HG02623 (cell line): Measurements from ENCODE around the gene INPP5B.
"Not testable (repeated sequence)": the region's sequence is repeated elsewhere in the genome, so short reads cannot be mapped to it uniquely, and the experiment has no call there.

Source experiments
- ATAC-seq: cut with Tn5 transposase; IDR thresholded peaks from one replicate; pipeline ENCODE4 v1.9.1; 2021; ENCODE audit warnings: moderate library complexity; ENCODE audit not compliant: unreplicated experiment

The INPP5B gene

GRCh38 chr1:37946703-37947360 is at the start of gene INPP5B:
TSS of gene INPP5B (minus strand) at chr1:37947053. CDS start at chr1:37946308, 745 bp downstream.
- peak; percentile 78 for ATAC-seq

- ATAC-seq, result no peak
Observed at GRCh38 chr1:37995751-37996345, 49.0 kb upstream of the INPP5B start.

GRCh38 chr1:37994886-37995566 is 48.2 kb upstream of the INPP5B start:
- no peak for ATAC-seq

- peak; percentile 15 for ATAC-seq
Observed at GRCh38 chr1:37989361-37989930, 42.6 kb upstream of the INPP5B start.

GRCh38 chr1:37987679-37988078 is 40.8 kb upstream of the INPP5B start:
- ATAC-seq, result no peak

- ATAC-seq, result no peak
Observed at GRCh38 chr1:37983546-37983945, 36.7 kb upstream of the INPP5B start.

GRCh38 chr1:37978541-37978940 is 31.7 kb upstream of the INPP5B start:
- no peak for ATAC-seq

GRCh38 chr1:37975083-37975482 is 28.2 kb upstream of the INPP5B start:
- ATAC-seq, result not testable (repeated sequence)

- ATAC-seq, result no peak
Observed at GRCh38 chr1:37974567-37974966, 27.7 kb upstream of the INPP5B start.

GRCh38 chr1:37973684-37974083 is 26.8 kb upstream of the INPP5B start:
- ATAC-seq, result not testable (repeated sequence)

GRCh38 chr1:37965301-37965700 is 18.4 kb upstream of the INPP5B start:
- ATAC-seq, result no peak

- not testable (repeated sequence) for ATAC-seq
Observed at GRCh38 chr1:37964106-37964505, 17.3 kb upstream of the INPP5B start.

GRCh38 chr1:37958690-37959089 is 11.8 kb upstream of the INPP5B start:
- ATAC-seq, result no peak

- no peak for ATAC-seq
Observed at GRCh38 chr1:37955685-37956084, 8.8 kb upstream of the INPP5B start.

GRCh38 chr1:37954316-37954971 is 7.6 kb upstream of the INPP5B start:
- ATAC-seq, result no peak

GRCh38 chr1:37952738-37953137 is 5.9 kb upstream of the INPP5B start:
- no peak for ATAC-seq

- ATAC-seq, result no peak
Observed at GRCh38 chr1:37951783-37952624, 5.2 kb upstream of the INPP5B start.

- no peak for ATAC-seq
Observed at GRCh38 chr1:37951041-37951782, 4.4 kb upstream of the INPP5B start.

GRCh38 chr1:37949524-37950152 is 2.8 kb upstream of the INPP5B start:
- no peak for ATAC-seq
